Measurements from ENCODE around the gene RUBCN. TPM values are rescaled to one million over a fixed set of nuclear protein-coding genes. Genes with fewer than 3 reads are reported as not detected.

The RUBCN gene
- total and polyA plus RNA-seq, 12 donors = 9.7 to 51.4 (median 33.6) TPM

DNA sequence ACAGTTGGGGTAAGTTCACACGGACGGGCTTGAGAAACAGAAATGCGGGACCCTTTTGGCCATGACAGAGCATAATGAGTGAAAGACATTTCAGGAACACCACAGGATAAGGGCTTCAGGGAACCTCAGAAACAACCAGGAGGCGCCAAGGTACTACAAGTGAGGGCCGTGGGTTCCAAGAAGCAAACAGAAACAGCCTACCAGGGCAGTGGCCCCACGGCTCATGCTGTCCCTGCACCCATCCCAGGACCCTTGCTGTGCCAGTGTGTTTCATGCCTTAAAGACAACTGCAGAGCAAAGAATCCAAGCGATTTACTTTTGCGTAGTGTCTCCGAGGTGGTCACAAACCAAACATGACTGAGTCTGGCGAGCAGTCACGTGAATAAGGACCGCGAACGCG, 54.0 kb downstream of the RUBCN start:
- H3K4me3 ChIP-seq = no peak overlapping the region
- no peaks in the 10 kb centered on the region for H3K9me3 ChIP-seq
- H3K27ac ChIP-seq = no peak overlapping the region
- no peak for DNase-seq
- TF ChIP-seq CTCF (IDR thresholded peaks at IDR 0.05) = no peak
- no peak for ATAC-seq
- no peaks in the 10 kb centered on the region for H3K27me3 ChIP-seq
- peaks cover 0 to 74% (median 35%) of the 10 kb centered on the region in 9 donors for H3K36me3 ChIP-seq
- intact Hi-C loops (cut with DNase I) = no loop called here
- WGBS, 2 donors = 95 to 98% methylated on average over 15 of the region's 15 CpGs
- no peaks in the 10 kb centered on the region for H3K4me1 ChIP-seq

- no peak for TF ChIP-seq CTCF (IDR thresholded peaks at IDR 0.05)
- H3K27me3 ChIP-seq = no peaks in the 10 kb centered on the region
- no peak overlapping the region for H3K4me3 ChIP-seq
- H3K4me1 ChIP-seq = peaks cover 0 to 13% (median 0%) of the 10 kb centered on the region in 9 donors
- no peak overlapping the region for H3K27ac ChIP-seq
- H3K9me3 ChIP-seq = no peaks in the 10 kb centered on the region
- intact Hi-C loops (cut with DNase I) = no loop called here
- no peak for ATAC-seq
- 85 to 89% methylated on average over 12 of the region's 12 CpGs for WGBS, 2 donors
- peaks cover 0 to 73% (median 37%) of the 10 kb centered on the region in 9 donors for H3K36me3 ChIP-seq
- no peak for DNase-seq
These were observed 55.7 kb downstream of the RUBCN start for GRCh38 chr3:197680955-197681521.

- H3K36me3 ChIP-seq = peaks cover 0 to 73% (median 36%) of the 10 kb centered on the region in 9 donors
- H3K27ac ChIP-seq = peak overlapping the region in 1 of 10 donors; percentile 26
- no peaks in the 10 kb centered on the region for H3K9me3 ChIP-seq
- intact Hi-C loops (cut with DNase I) = loop anchor here in 2 of 10 donors (10.0 kb wide), 1 partner anchor 81 kb away; no protein-coding TSS in a partner anchor
- ATAC-seq = no peak
- no peak for DNase-seq
- H3K4me1 ChIP-seq = peaks cover 0 to 13% (median 0%) of the 10 kb centered on the region in 9 donors
- TF ChIP-seq CTCF (IDR thresholded peaks at IDR 0.05) = no peak
- no peak overlapping the region for H3K4me3 ChIP-seq
- H3K27me3 ChIP-seq = no peaks in the 10 kb centered on the region
- 87 to 94% methylated on average over 11 of the region's 11 CpGs for WGBS, 2 donors
These were observed 60.8 kb downstream of the RUBCN start for GRCh38 chr3:197675951-197676350.

GRCh38 chr3:197675563-197675860, 61.2 kb downstream of the RUBCN start:
- intact Hi-C loops (cut with DNase I) = loop anchor here in 2 of 10 donors (10.0 kb wide), 1 partner anchor 81 kb away; no protein-coding TSS in a partner anchor
- no peaks in the 10 kb centered on the region for H3K27me3 ChIP-seq
- no peak overlapping the region for H3K27ac ChIP-seq
- peak in 1 of 8 donors; percentile 34 for ATAC-seq
- peaks cover 0 to 13% (median 0%) of the 10 kb centered on the region in 9 donors for H3K4me1 ChIP-seq
- H3K4me3 ChIP-seq = no peak overlapping the region
- no peak for TF ChIP-seq CTCF (IDR thresholded peaks at IDR 0.05)
- DNase-seq = no peak
- WGBS, 2 donors = 94 to 95% methylated on average over 9 of the region's 9 CpGs
- no peaks in the 10 kb centered on the region for H3K9me3 ChIP-seq
- H3K36me3 ChIP-seq = peaks cover 0 to 73% (median 35%) of the 10 kb centered on the region in 9 donors
